Transverse colon (tissue), 4 donors: ENCODE results near the gene ZNF316. TPM values are rescaled to one million over a fixed set of nuclear protein-coding genes. Genes with fewer than 3 reads are reported as not detected.

ENCODE experiments used
- DNase-seq: peaks from one replicate; pipeline ENCODE4 v3.0.0-alpha.2; 2019
- H3K27ac ChIP-seq, 4 donors: fragments of 200-600 bp; sonication (generic); 2 replicates each; pipeline ENCODE4 v1.5.1; 2016 to 2018; ENCODE audit warnings: inconsistent platforms in 4 of 4
- H3K27me3 ChIP-seq: fragments of 200-600 bp; sonication (generic); 2 replicates; pipeline ENCODE4 v1.5.1; 2017; ENCODE audit warnings: inconsistent platforms
- H3K36me3 ChIP-seq, 4 donors: fragments of 200-600 bp; sonication (generic); 2 replicates each; pipeline ENCODE4 v1.5.1; 2017 to 2019; ENCODE audit warnings: inconsistent platforms in 4 of 4
- H3K4me1 ChIP-seq, 4 donors: fragments of 200-600 bp; sonication (generic); 2 replicates each; pipeline ENCODE4 v1.5.1; 2017 to 2020; ENCODE audit warnings: inconsistent platforms in 4 of 4
- H3K4me3 ChIP-seq, 4 donors: fragments of 200-600 bp; sonication (generic); 1 replicate in 1 of 4; 2 replicates in 3 of 4; pipeline versions ENCODE4 v1.5.1 to v1.6.1; 2017 to 2019; ENCODE audit warnings: inconsistent platforms in 4 of 4
- H3K9me3 ChIP-seq, 2 donors: fragments of 200-600 bp; sonication (generic); 2 replicates each; pipeline ENCODE4 v1.5.1; 2017 to 2019; ENCODE audit warnings: inconsistent platforms in 2 of 2
- EP300 ChIP-seq: sonication (generic); formaldehyde crosslinking; IDR thresholded peaks from one replicate; pipeline ENCODE4 v1.6.1; 2017; ENCODE audit warnings: antibody characterized with exemption, low read depth
- POLR2A ChIP-seq: fragments of 450-650 bp; IDR thresholded peaks from one replicate; pipeline ENCODE4 v1.6.1; 2016; ENCODE audit warnings: antibody characterized with exemption, mild to moderate bottlenecking, moderate library complexity
- POLR2AphosphoS5 ChIP-seq, 3 donors: sonication (generic); formaldehyde crosslinking; IDR thresholded peaks; one replicate each; pipeline ENCODE4 v1.6.1; 2016; ENCODE audit warnings: antibody characterized with exemption in 3 of 3
- WGBS, 2 donors: methylation state at CpG; one replicate each; pipeline ENCODE4 v1.1.5; 2018; ENCODE audit warnings: low coverage in 1 of 2; 5-methylcytosine and 5-hydroxymethylcytosine counted together
- in situ Hi-C, 4 donors: fragments of 200-750 bp; cut with MboI; loops; one replicate each; pipeline versions ENCODE4 v1.15.0 to v1.15.1; 2017; ENCODE audit warnings: low sequenced_read_pairs in 3 of 4, low pct_ligation_motif_present in 1 of 4, low pct_unique_long_range_greater_than_20kb in 1 of 4
- intact Hi-C: fragments of 100-400 bp; cut with DNase I; formaldehyde crosslinking; loops from one replicate; pipeline ENCODE4 v1.15.1; 2023; ENCODE audit warnings: low total_unique reads
- total RNA-seq, 4 donors: library from RNA; depleted of rRNA; stranded (reverse); fragments of >200 nt; gene quantifications; one replicate each; pipeline ENCODE4 v1.1.0, GENCODE V29; 2016
- TF ChIP-seq, protein P1 (sequence below), 5 experiments: fragments of 200-600 bp in 3 of 5; fragments of 450-650 bp in 2 of 5; sonication (generic) in 3 of 5; IDR thresholded peaks; 1 replicate in 2 of 5; 2 replicates in 3 of 5; pipeline ENCODE4 v1.5.1; 2016 to 2017; ENCODE audit warnings: antibody characterized with exemption in 5 of 5, inconsistent platforms in 3 of 5, mild to moderate bottlenecking in 2 of 5, moderate library complexity in 1 of 5

Gene ZNF316
- total RNA-seq, 4 donors from 2014 or later: 15.3 to 188 (median 50.9) TPM

DNA sequence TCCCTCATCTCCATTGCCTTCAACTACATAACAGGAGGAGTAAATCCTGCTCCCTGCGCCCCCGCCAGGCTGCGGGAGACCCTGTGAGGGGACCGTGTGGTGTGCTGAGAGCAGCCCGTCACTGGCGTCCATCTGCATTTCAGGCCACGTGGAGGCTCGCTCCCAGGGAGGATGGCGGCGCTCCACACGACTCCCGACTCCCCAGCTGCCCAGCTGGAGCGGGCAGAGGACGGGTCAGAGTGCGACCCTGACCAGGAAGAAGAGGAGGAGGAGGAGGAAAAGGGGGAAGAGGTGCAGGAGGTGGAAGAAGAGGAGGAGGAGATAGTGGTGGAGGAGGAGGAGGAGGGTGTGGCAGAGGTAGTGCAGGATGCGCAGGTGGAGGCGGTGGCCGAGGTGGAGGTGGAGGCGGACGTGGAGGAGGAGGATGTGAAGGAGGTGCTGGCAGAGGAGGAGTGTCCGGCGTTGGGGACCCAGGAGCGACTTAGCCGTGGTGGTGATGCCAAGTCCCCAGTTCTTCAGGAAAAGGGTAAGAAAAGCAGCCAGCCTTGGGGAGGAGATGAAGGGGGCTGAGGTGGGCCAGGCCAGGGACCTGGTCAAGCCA, 5.2 kb downstream of the ZNF316 start:
- intact Hi-C loops (no loop called here), in situ Hi-C loops (no loop called here)
- no peak overlapping the region for H3K4me3 ChIP-seq
- no peak for TF ChIP-seq EP300
- no peak for TF ChIP-seq POLR2AphosphoS5 (IDR thresholded peaks at IDR 0.05)
- TF ChIP-seq, protein P1, sequence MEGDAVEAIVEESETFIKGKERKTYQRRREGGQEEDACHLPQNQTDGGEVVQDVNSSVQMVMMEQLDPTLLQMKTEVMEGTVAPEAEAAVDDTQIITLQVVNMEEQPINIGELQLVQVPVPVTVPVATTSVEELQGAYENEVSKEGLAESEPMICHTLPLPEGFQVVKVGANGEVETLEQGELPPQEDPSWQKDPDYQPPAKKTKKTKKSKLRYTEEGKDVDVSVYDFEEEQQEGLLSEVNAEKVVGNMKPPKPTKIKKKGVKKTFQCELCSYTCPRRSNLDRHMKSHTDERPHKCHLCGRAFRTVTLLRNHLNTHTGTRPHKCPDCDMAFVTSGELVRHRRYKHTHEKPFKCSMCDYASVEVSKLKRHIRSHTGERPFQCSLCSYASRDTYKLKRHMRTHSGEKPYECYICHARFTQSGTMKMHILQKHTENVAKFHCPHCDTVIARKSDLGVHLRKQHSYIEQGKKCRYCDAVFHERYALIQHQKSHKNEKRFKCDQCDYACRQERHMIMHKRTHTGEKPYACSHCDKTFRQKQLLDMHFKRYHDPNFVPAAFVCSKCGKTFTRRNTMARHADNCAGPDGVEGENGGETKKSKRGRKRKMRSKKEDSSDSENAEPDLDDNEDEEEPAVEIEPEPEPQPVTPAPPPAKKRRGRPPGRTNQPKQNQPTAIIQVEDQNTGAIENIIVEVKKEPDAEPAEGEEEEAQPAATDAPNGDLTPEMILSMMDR (IDR thresholded peaks at IDR 0.05): no peak
- no peak for TF ChIP-seq POLR2A
- peaks cover 0 to 24% (median 12%) of the 10 kb centered on the region in 4 donors for H3K36me3 ChIP-seq
- H3K27ac ChIP-seq: no peak overlapping the region
- 95 to 100% methylated on average over 3 to 24 of the region's 24 CpGs for WGBS, 2 donors
- peaks cover 3 to 16% (median 12%) of the 10 kb centered on the region in 4 donors for H3K4me1 ChIP-seq
- H3K27me3 ChIP-seq: no peaks in the 10 kb centered on the region
- DNase-seq: no peak
- no peaks in the 10 kb centered on the region for H3K9me3 ChIP-seq

DNA sequence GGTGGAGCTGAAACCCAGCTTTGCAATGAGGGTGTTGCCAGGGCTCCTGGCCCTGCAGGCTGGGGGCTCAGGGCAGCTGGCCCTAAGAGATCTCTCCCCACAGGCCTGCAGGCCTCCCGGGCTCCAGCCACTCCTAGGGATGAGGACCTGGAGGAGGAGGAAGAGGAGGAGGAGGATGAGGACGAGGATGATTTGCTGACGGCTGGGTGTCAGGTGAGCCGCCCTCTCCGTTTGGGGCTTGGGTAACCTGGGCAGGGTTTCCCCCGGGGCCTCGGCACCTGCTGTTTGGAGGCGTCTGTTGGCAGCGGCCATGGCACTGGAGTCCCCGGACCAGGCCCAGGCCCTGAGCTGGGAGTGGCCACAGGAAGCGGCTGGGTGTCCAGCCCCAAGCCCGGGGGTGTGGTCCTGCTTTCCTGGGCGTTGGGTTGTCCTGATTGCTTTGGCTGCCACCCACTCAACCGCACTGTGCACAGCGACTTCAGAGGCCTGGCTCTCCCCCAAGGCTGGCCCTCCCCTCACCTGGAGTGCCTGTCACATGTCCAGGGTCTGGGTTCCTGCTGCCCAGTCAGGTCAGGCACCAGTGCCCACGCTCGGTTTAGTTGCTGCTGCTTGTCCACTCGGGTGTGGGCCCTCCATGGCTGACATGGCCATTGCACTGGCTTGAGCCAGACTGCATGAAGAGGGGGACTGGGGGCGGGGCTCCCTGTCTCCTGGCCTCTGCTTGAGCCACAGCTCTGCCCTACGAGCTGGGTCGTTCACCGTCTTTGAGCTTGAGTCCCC, 5.9 kb downstream of the ZNF316 start:
- Histone ChIP-seq H3K4me3 (no peak overlapping the region), H3K27me3 (no peaks in the 10 kb centered on the region), H3K36me3 (peaks cover 0 to 24% (median 12%) of the 10 kb centered on the region in 4 donors), H3K4me1 (peaks cover 3 to 11% (median 9%) of the 10 kb centered on the region in 4 donors), H3K27ac (no peak overlapping the region), H3K9me3 (no peaks in the 10 kb centered on the region)
- TF ChIP-seq, protein P1 (IDR thresholded peaks at IDR 0.05): no peak
- TF ChIP-seq POLR2AphosphoS5 (IDR thresholded peaks at IDR 0.05) (no peak), EP300 (no peak), POLR2A (no peak)
- DNase-seq: no peak
- 85 to 100% methylated on average over 1 to 22 of the region's 22 CpGs for WGBS, 2 donors
- in situ Hi-C loops (no loop called here), intact Hi-C loops (no loop called here)

DNA sequence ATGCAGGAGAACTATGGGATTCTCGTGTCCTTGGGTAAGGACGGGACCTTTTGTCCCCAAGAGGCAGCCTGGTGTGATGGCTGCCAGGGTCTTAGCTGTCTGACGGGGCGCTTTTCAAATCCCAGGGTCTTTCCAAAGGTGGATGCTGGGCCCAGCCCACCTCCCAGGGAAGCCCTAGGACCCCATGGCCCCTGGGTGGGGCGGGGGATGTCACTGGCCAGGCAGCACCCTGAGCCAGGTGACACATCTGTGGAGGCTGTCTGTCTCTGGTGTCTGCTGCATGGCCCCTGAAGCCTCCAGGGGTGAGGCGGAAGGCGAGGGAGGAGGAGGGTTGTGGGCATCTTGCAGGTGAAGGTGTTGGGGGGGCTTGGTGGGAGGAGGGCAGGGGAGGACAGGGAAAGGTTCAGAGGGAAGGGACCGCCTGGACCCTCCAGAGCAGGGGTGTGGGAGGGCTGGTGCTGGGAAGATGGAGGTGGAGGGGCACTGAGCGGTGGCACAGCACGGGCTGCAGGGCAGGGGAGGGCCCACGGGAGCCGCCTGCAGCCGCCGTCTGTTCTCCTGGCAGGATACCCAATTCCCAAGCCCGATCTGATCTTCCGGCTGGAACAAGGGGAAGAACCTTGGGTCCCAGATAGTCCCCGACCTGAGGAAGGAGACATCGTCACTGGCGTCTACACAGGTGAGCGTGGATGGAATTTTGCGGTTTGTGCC, 7.0 kb downstream of the ZNF316 start:
- H3K27ac ChIP-seq: no peak overlapping the region
- H3K36me3 ChIP-seq: peaks cover 0 to 24% (median 12%) of the 10 kb centered on the region in 4 donors
- H3K27me3 ChIP-seq: no peaks in the 10 kb centered on the region
- peaks cover 0 to under 1% (median under 1%) of the 10 kb centered on the region in 4 donors for H3K4me1 ChIP-seq
- intact Hi-C loops (no loop called here), in situ Hi-C loops (no loop called here)
- 98 to 100% methylated on average over 5 to 21 of the region's 21 CpGs for WGBS, 2 donors
- no peak for DNase-seq
- TF ChIP-seq EP300 (no peak), POLR2A (no peak), POLR2AphosphoS5 (IDR thresholded peaks at IDR 0.05) (no peak)
- TF ChIP-seq, protein P1 (IDR thresholded peaks at IDR 0.05): no peak
- no peaks in the 10 kb centered on the region for H3K9me3 ChIP-seq
- no peak overlapping the region for H3K4me3 ChIP-seq

DNA sequence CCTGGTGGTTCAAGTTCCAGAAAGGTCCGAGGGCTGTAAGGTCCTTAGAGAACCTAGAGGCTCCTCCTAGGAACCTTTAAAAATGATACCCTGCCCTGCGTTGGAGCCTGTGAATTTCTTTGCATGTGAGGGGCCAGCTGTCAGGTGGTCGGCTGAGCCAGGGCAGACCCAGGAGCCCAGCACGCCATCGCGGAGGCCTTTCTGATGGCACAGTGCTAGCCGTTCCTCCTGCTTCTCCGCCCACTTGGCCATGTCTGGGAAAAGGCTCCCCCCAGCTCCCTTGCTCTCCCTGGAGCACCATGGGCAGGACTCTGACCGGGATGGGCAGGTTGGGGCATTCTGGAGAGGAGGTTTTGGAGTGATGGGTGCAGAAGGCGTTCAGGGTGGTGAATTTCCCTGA, 7.6 kb downstream of the ZNF316 start:
- Histone ChIP-seq H3K4me3 (no peak overlapping the region), H3K36me3 (peaks cover 0 to 28% (median 12%) of the 10 kb centered on the region in 4 donors), H3K9me3 (no peaks in the 10 kb centered on the region), H3K27me3 (no peaks in the 10 kb centered on the region), H3K27ac (no peak overlapping the region), H3K4me1 (no peaks in the 10 kb centered on the region)
- DNase-seq: no peak
- no peak for TF ChIP-seq POLR2AphosphoS5 (IDR thresholded peaks at IDR 0.05)
- TF ChIP-seq POLR2A: no peak
- TF ChIP-seq, protein P1 (IDR thresholded peaks at IDR 0.05): no peak
- TF ChIP-seq EP300: no peak
- intact Hi-C loops: no loop called here
- 96% methylated on average over 10 of the region's 10 CpGs; no CpG with 5 or more reads in 1 of the 2 donors for WGBS, 2 donors
- in situ Hi-C loops: no loop called here
